GM21825 (cell line): ENCODE data around the gene ZNF135.

Experiments used
- ATAC-seq: cut with Tn5 transposase; IDR thresholded peaks from one replicate; pipeline ENCODE4 v1.9.1; 2021; ENCODE audit warnings: mild to moderate bottlenecking, moderate library complexity; ENCODE audit not compliant: unreplicated experiment

ZNF135 gene

GRCh38 chr19:58046856-58047255 lies 12.2 kb upstream of the ZNF135 start:
- no peak for ATAC-seq

- ATAC-seq = no peak
Observed at GRCh38 chr19:58047672-58048071, 11.4 kb upstream of the ZNF135 start.

GRCh38 chr19:58052256-58052655 lies 6.8 kb upstream of the ZNF135 start:
- ATAC-seq = no peak

GRCh38 chr19:58053480-58054156 lies 5.5 kb upstream of the ZNF135 start:
- no peak for ATAC-seq

GRCh38 chr19:58054901-58055874 lies 3.9 kb upstream of the ZNF135 start:
- ATAC-seq = no peak

- no peak for ATAC-seq
Observed at GRCh38 chr19:58056261-58056660, 2.8 kb upstream of the ZNF135 start.

GRCh38 chr19:58056861-58057260 lies 2.2 kb upstream of the ZNF135 start:
- ATAC-seq = no peak

- no peak for ATAC-seq
Observed at GRCh38 chr19:58058467-58058866, 615 bp upstream of the ZNF135 start.

- ATAC-seq = no peak
Observed at GRCh38 chr19:58059671-58060078, 593 bp downstream of the ZNF135 start.

GRCh38 chr19:58060231-58060630 lies 1.1 kb downstream of the ZNF135 start:
- ATAC-seq = no peak

- no peak for ATAC-seq
Observed at GRCh38 chr19:58063712-58064111, 4.6 kb downstream of the ZNF135 start.

GRCh38 chr19:58067240-58067912 lies 8.3 kb downstream of the ZNF135 start:
- ATAC-seq = no peak

GRCh38 chr19:58079792-58080191 lies 20.7 kb downstream of the ZNF135 start:
- ATAC-seq = no peak

GRCh38 chr19:58083021-58083420 lies 23.9 kb downstream of the ZNF135 start:
- ATAC-seq = no peak

GRCh38 chr19:58084596-58085347 lies 25.7 kb downstream of the ZNF135 start:
- ATAC-seq = no peak

- no peak for ATAC-seq
Observed at GRCh38 chr19:58085348-58085875, 26.3 kb downstream of the ZNF135 start.

- ATAC-seq = no peak
Observed at GRCh38 chr19:58086825-58087710, 28.0 kb downstream of the ZNF135 start.

GRCh38 chr19:58088521-58089052 lies 29.5 kb downstream of the ZNF135 start:
- ATAC-seq = no peak

GRCh38 chr19:58089846-58090245 lies 30.8 kb downstream of the ZNF135 start:
- ATAC-seq = no peak
